ENCODE data around the gene SLC35A3.
"Not testable (repeated sequence)": the region's sequence is repeated elsewhere in the genome, so short reads cannot be mapped to it uniquely, and the experiment has no call there.

The SLC35A3 gene

GRCh38 chr1:99963041-99963795 lies 6.6 kb upstream of the SLC35A3 start:
- H3K36me3 Mint-ChIP-seq, result no peaks in the 10 kb centered on the region
- no peak overlapping the region for H3K4me3 Mint-ChIP-seq
- DNase-seq, result no peak
- H3K4me1 Mint-ChIP-seq, result peaks cover 1% of the 10 kb centered on the region
- CTCF ChIA-PET, result no interaction called here
- H3K27me3 Mint-ChIP-seq, result no peaks in the 10 kb centered on the region
- no peaks in the 10 kb centered on the region for H3K9me3 Mint-ChIP-seq
- H3K27ac Mint-ChIP-seq, result no peak overlapping the region

GRCh38 chr1:99964806-99965205 lies 5.0 kb upstream of the SLC35A3 start:
- Mint-ChIP-seq H3K4me3 (no peak overlapping the region), H3K4me1 (peaks cover 16% of the 10 kb centered on the region), H3K27me3 (no peaks in the 10 kb centered on the region), H3K9me3 (no peaks in the 10 kb centered on the region), H3K27ac (no peak overlapping the region), H3K36me3 (no peaks in the 10 kb centered on the region)
- CTCF ChIA-PET, result interaction anchor here (0.7 kb wide), 2 partner anchors 427 to 904 kb away, joined by 3 read pairs; no protein-coding TSS in a partner anchor
- no peak for DNase-seq

DNA sequence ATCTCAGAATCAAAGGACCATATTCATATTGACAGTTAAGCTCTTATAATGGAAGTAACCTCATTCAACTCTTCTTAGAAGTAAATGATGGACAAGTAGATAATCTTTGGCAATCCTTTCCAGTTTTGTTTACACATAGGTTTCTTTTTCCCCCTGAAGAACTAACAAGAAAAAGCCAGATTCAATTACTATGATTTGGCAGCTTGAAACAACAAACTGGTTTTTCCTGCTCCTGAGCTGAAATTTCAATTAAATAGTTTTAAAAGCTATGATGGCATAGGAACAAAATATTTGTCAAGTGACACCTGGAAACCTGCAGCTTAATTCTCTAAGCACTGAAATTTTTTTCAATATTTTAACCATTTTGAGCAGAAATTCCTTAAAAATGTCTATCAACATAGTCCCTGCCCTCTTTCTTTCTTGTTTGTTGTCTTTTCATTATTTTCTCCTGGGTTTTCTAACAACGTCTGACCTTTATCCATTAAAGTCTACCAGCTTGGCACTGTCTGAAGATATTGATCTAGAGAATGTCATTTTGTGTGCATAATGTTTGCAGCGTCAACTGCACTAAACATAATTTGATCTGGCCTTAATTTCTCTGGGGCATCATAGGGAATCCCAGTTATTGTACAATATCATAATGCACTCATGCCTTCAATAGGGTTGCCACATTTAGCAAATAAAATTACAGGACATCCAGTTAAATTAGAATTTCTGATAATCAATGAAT lies 4.0 kb upstream of the SLC35A3 start:
- no peak overlapping the region for H3K4me3 Mint-ChIP-seq
- H3K27ac Mint-ChIP-seq, result no peak overlapping the region
- CTCF ChIA-PET, result interaction anchor here (0.7 kb wide), 1 partner anchor 903 kb away, joined by 3 read pairs; no protein-coding TSS in a partner anchor
- no peak for DNase-seq
- H3K4me1 Mint-ChIP-seq, result peaks cover 24% of the 10 kb centered on the region
- H3K27me3 Mint-ChIP-seq, result no peaks in the 10 kb centered on the region
- no peaks in the 10 kb centered on the region for H3K36me3 Mint-ChIP-seq
- H3K9me3 Mint-ChIP-seq, result no peaks in the 10 kb centered on the region

DNA sequence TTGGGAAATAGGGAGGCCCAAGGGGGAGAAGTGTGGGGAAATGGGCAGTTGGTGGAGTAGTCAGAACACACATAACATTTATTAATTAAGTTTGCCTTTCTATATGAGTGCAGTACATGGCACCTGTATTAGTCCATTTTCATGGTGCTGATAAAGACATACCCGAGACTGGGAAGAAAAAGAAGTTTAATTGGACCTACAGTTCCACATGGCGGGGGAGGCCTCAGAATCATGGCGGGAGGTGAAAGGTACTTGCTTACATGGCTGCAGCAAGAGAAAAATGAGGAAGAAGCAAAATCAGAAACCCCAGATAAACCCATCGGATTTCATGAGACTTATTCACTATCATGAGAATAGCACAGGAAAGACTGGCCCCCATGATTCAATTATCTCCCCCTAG lies 1.6 kb upstream of the SLC35A3 start:
- Mint-ChIP-seq H3K9me3 (no peaks in the 10 kb centered on the region), H3K27me3 (no peaks in the 10 kb centered on the region), H3K27ac (no peak overlapping the region), H3K4me3 (no peak overlapping the region), H3K36me3 (no peaks in the 10 kb centered on the region), H3K4me1 (peaks cover 32% of the 10 kb centered on the region)
- CTCF ChIA-PET, result no interaction called here
- no peak for DNase-seq

- Mint-ChIP-seq H3K36me3 (no peaks in the 10 kb centered on the region), H3K27me3 (no peaks in the 10 kb centered on the region), H3K9me3 (no peaks in the 10 kb centered on the region), H3K4me3 (peak overlapping the region; percentile 94), H3K4me1 (peaks cover 32% of the 10 kb centered on the region), H3K27ac (peak overlapping the region; percentile 86)
- peak; percentile 20 for DNase-seq
- CTCF ChIA-PET, result no interaction called here
Measured at GRCh38 chr1:99969260-99969728, 502 bp upstream of the SLC35A3 start.

DNA sequence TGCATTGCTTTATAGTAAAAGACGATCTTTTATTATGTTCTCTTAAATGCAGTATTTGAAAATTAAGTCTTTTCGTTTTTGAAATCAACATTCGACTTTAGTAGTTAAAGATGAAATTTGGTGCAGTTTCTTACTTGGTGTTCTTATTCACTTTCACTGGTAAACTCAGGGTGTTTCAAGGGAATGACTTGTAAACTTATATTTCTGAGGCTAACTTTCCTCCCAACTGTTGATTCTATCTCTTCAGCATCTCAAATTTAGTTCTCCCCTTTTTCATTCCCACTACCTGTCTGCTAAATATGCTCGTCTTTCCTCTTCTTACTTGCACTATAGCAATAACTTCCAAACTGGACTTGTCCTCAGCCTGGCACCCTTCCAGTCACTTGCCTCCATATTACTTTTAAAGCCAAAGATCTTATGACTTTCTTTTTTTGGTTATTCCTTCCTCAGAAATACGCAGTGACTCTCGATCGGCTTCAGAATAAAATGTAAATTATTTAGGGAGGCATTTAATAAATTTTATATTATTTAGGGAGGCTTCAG lies 988 bp downstream of the SLC35A3 start:
- peak overlapping the region; percentile 94 for H3K4me3 Mint-ChIP-seq
- CTCF ChIA-PET, result no interaction called here

DNA sequence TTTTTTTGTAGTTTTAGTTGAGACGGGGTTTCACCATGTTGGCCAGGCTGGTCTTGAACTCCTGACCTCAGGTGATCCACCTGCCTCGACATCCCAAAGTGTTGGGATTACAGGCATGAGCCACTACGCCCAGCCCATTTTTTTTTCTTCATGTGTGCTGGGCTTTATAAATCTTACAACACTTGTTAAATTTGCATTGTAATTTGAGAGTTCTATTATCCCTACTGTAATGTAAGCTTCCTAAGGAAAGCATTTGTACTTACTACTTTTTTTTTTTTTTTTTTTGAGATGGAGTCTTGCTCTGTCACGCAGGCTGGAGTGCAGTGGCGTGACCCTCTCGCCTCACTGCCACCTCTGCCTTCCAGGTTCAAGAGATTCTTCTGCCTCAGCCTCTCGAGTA lies 2.3 kb downstream of the SLC35A3 start:
- H3K36me3 Mint-ChIP-seq, DNase-seq, CTCF ChIA-PET, H3K9me3 Mint-ChIP-seq, H3K27ac Mint-ChIP-seq, H3K27me3 Mint-ChIP-seq: not testable (repeated sequence)
- H3K4me1 Mint-ChIP-seq, result peaks cover 32% of the 10 kb centered on the region
- H3K4me3 Mint-ChIP-seq, result peak overlapping the region; percentile 33

More for the DNA sequence above, 988 bp downstream of the SLC35A3 start:
- peak overlapping the region; percentile 87 for H3K27ac Mint-ChIP-seq
- H3K27me3 Mint-ChIP-seq, result no peaks in the 10 kb centered on the region
- no peak for DNase-seq
- peaks cover 5% of the 10 kb centered on the region for H3K36me3 Mint-ChIP-seq
- H3K4me1 Mint-ChIP-seq, result peaks cover 32% of the 10 kb centered on the region
- no peaks in the 10 kb centered on the region for H3K9me3 Mint-ChIP-seq

DNA sequence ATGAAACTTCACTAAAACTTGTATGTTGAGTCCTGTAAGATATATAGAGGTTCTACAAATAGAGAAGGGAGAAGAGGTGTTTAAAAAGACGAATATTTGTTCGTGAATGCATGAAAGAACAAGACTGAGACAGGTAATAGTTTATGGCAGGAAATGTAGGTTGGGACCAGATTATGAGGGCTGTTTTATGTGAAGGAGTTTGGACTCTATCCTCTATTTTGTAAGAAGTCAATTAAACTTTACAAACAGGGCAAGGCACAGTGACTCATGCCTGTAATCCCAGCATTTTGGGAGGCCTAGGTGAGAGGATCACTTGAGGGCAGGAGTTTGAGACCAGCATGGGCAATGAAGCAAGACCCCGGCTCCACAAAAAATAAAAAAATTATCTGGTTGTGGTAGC lies 5.7 kb downstream of the SLC35A3 start:
- Mint-ChIP-seq H3K27me3 (no peaks in the 10 kb centered on the region), H3K4me1 (peaks cover 12% of the 10 kb centered on the region), H3K27ac (no peak overlapping the region), H3K9me3 (no peaks in the 10 kb centered on the region), H3K36me3 (peaks cover 8% of the 10 kb centered on the region), H3K4me3 (no peak overlapping the region)
- CTCF ChIA-PET, result no interaction called here
- no peak for DNase-seq

DNA sequence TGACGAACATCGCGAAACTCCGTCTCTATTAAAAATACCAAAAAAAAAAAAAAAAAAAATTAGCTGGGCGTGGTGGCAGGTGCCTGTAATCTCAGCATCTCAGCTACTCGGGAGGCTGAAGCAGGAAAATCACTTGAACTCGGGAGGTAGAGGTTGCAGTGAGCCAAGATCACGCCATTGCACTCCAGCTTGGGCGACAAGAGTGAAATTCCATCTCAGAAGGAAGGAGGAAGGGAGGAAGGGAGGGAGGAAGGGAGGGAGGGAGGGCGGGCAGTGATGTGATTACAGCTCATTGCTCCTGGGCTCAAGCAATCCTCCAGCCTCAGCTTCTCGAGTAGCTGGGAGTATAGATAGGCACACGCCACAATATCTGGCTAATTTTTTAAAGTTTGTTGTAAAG lies 7.5 kb downstream of the SLC35A3 start:
- H3K4me1 Mint-ChIP-seq, DNase-seq, H3K27ac Mint-ChIP-seq, CTCF ChIA-PET, H3K4me3 Mint-ChIP-seq, H3K9me3 Mint-ChIP-seq, H3K36me3 Mint-ChIP-seq, H3K27me3 Mint-ChIP-seq: not testable (repeated sequence)

- CTCF ChIA-PET, result no interaction called here
- DNase-seq, result no peak
- H3K4me1 Mint-ChIP-seq, result no peaks in the 10 kb centered on the region
- peaks cover 10% of the 10 kb centered on the region for H3K36me3 Mint-ChIP-seq
- no peaks in the 10 kb centered on the region for H3K9me3 Mint-ChIP-seq
- no peak overlapping the region for H3K4me3 Mint-ChIP-seq
- H3K27ac Mint-ChIP-seq, result no peak overlapping the region
- H3K27me3 Mint-ChIP-seq, result no peaks in the 10 kb centered on the region
Measured at GRCh38 chr1:99978218-99978617, 8.4 kb downstream of the SLC35A3 start.

GRCh38 chr1:99979091-99979490 lies 9.3 kb downstream of the SLC35A3 start:
- CTCF ChIA-PET, result no interaction called here
- Mint-ChIP-seq H3K9me3 (no peaks in the 10 kb centered on the region), H3K27ac (no peak overlapping the region)

DNA sequence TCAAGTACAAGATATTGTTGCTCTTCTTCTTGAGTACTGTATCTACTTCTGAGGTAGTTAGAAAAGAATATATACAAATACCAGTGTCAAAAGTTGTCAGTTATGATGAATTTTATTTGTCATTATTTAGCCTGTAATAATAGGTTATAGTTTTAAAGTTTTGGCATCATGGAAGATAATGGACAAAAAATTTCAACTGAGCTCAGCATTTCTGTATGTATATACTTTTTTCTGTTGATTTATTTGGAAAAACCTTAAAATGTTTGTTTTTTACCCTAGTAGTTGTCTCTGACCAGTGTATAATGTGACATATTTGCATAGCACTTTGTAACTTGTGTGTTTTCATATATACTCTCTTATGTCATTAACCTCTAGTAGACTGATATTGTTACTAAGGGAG lies 11.1 kb downstream of the SLC35A3 start:
- Mint-ChIP-seq H3K36me3 (peaks cover 11% of the 10 kb centered on the region), H3K4me1 (peaks cover 6% of the 10 kb centered on the region), H3K4me3 (no peak overlapping the region), H3K9me3 (no peaks in the 10 kb centered on the region), H3K27ac (no peak overlapping the region), H3K27me3 (no peaks in the 10 kb centered on the region)
- DNase-seq, result no peak
- CTCF ChIA-PET, result no interaction called here

More at GRCh38 chr1:99979091-99979490, 9.3 kb downstream of the SLC35A3 start:
- DNase-seq, result no peak
- Mint-ChIP-seq H3K36me3 (peaks cover 10% of the 10 kb centered on the region), H3K4me3 (no peak overlapping the region), H3K27me3 (no peaks in the 10 kb centered on the region), H3K4me1 (no peaks in the 10 kb centered on the region)

- H3K4me1 Mint-ChIP-seq, result peaks cover 6% of the 10 kb centered on the region
- no peak overlapping the region for H3K4me3 Mint-ChIP-seq
- peaks cover 21% of the 10 kb centered on the region for H3K36me3 Mint-ChIP-seq
- no peak for DNase-seq
- no peaks in the 10 kb centered on the region for H3K27me3 Mint-ChIP-seq
- CTCF ChIA-PET, result no interaction called here
- H3K27ac Mint-ChIP-seq, result no peak overlapping the region
- H3K9me3 Mint-ChIP-seq, result peaks cover 8% of the 10 kb centered on the region
Measured at GRCh38 chr1:99986656-99987225, 16.9 kb downstream of the SLC35A3 start.

DNA sequence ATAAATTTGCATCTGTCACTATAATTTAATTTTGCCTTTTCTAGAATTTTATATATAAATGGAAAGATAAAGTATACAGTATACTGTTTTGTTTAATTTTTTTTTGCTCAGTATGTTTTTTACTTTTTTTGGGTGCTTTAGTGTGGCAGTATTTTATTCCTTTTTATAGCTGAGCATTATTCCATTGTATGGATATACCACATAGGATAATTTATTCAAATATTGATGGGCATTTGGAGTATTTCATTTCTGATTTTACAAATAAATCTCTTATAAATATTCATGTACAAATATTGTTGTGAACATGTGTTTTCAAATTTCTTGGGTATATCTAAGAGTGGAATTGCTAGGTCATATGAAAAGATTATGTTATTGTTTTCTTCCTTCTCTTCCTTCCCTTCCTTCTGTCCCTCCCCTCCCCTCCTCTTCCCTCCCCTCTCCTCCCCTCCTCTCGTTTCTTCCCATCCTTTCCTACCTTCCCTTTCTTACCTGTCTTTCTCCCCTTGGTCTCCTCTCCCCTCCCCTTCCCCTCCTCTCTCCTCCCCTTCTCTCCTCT lies 18.5 kb downstream of the SLC35A3 start:
- Mint-ChIP-seq H3K4me3 (no peak overlapping the region), H3K27me3 (no peaks in the 10 kb centered on the region), H3K27ac (no peak overlapping the region), H3K9me3 (peaks cover 18% of the 10 kb centered on the region), H3K4me1 (peaks cover 6% of the 10 kb centered on the region), H3K36me3 (peaks cover 29% of the 10 kb centered on the region)
- no peak for DNase-seq
- CTCF ChIA-PET, result no interaction called here
